Measurements from ENCODE around the gene LST1. TPM values are rescaled to one million over a fixed set of nuclear protein-coding genes. Genes with fewer than 3 reads are reported as not detected.
A peak's percentile ranks its signal among the peaks of the same experiment; 100 is the strongest.

The LST1 gene
- total and polyA plus RNA-seq, 2 of the 4 experiments (the other 2 are of a cell fraction), result not detected

DNA sequence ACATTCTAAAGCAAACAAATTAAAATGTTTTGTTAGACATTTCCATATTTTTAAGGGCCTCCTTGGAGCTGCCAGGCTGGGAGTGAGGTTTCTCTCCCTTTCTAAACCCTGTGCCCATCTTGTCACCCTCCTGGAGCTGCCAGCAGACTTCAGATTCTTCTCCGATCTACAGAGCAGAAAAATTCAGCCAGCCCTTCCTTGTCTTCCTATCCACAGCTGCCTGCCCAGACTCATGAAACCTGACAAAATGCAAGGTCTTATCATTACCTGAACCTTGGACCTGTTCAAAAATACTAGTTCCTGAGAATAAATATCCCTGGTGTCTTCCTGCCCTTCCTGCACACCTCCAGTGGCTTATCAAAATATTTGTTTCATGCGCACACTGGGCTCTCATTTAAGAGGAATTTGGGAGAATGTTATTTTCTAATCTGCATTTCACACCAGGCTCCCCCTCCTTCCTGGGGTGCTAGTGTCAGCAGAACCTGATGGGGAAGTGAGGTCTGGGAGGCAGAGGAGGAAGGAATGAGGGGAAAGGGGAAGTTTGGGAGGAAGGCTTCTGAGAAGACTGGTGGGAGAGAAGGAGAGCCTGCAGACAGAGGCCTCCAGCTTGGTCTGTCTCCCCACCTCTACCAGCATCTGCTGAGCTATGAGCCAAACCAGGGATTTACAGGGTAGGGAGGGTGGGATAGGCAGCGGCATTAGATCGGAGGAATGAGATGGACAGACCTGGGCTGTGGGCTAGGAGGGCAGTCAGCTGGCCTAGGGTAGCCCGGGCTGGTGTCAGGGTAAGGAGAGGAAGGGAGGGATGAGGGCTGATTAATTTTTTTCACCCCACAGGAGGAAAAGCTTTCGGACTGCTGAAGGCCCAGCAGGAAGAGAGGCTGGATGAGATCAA, 28.9 kb downstream of the LST1 start, which contains the start of gene AIF1:
Gene AIF1, plus strand, starts transcription at position 551 of the 895 bp plus-strand sequence. Its CDS starts 96 bp downstream, at position 647.
- Histone ChIP-seq H4K8ac (ENCODE audit: low read depth in 2 of 2, low read length in 2 of 2) (no peak within 1 kb of the TSS), H3K4me2 (ENCODE audit: low read depth, low read length) (no peak within 1 kb of the TSS), H2BK15ac (ENCODE audit: low read depth, low read length) (no peak within 1 kb of the TSS), H4K20me1 (ENCODE audit: insufficient read depth, low read length) (0 out of 2 replicates have a peak, but pooled peaks cover under 1% of the 10 kb centered on the region), H3K23ac (ENCODE audit: low read depth, low read length) (no peak within 1 kb of the TSS), H3K4me1 (ENCODE audit: control insufficient read depth, insufficient read depth, low read length) (no peaks in the 10 kb centered on the region), H3K56ac (ENCODE audit: extremely low read depth, insufficient read depth, low read length) (no peak within 1 kb of the TSS), H2AFZ (replicated peaks; ENCODE audit: low read length, poor library complexity) (peak within 1 kb of the TSS; percentile 44), H4K91ac (ENCODE audit: insufficient read depth, low read depth, low read length) (no peak within 1 kb of the TSS), H2BK20ac (ENCODE audit: low read depth, low read length) (no peak within 1 kb of the TSS), H3K79me1 (ENCODE audit: low read depth in 1 of 2, low read length in 2 of 2) (no peaks in the 10 kb centered on the region), H3K18ac (ENCODE audit: low read depth, low read length) (no peak within 1 kb of the TSS), H3K27ac (ENCODE audit: insufficient read depth, low read length) (no peak within 1 kb of the TSS), H2AK5ac (ENCODE audit: low read depth, low read length) (no peak within 1 kb of the TSS), H2BK120ac (ENCODE audit: low read depth, low read length) (no peak within 1 kb of the TSS), H4K5ac (ENCODE audit: low read depth, low read length) (no peak within 1 kb of the TSS), H3K4me3 (ENCODE audit: insufficient read depth, low read depth, low read length) (no peak within 1 kb of the TSS), H3K4ac (ENCODE audit: low read depth, low read length) (no peak within 1 kb of the TSS), H3K36me3 (ENCODE audit: control insufficient read depth, insufficient read depth, low read length) (no peaks in the 10 kb centered on the region), H3K27me3 (ENCODE audit: control insufficient read depth, insufficient read depth, low read length) (peaks cover 7% of the 10 kb centered on the region), H3K14ac (replicated peaks; ENCODE audit: low read depth, low read length) (no peak within 1 kb of the TSS), H2BK5ac (ENCODE audit: low read depth, low read length, poor library complexity, severe bottlenecking) (no peak within 1 kb of the TSS), H3K9ac (ENCODE audit: low read depth, low read length) (no peak within 1 kb of the TSS), H2AK9ac (replicated peaks; ENCODE audit: low read depth, low read length, poor library complexity) (no peak within 1 kb of the TSS), H3K9me1 (ENCODE audit: insufficient read depth, low read length) (0 out of 2 replicates have a peak, but pooled peaks cover 3% of the 10 kb centered on the region), H3K9me3 (ENCODE audit: control insufficient read depth, insufficient read depth, low read length) (no peaks in the 10 kb centered on the region)
- no TSS peak for BruUV-seq (replicated peaks)
- no CpG with 5 or more reads among the region's 6 CpGs for WGBS, 2 experiments (ENCODE audit: extremely low coverage in 2 of 2, insufficient read length in 1 of 2)
- dilution Hi-C loops (cut with HindIII; ENCODE audit: low sequenced_read_pairs, unreplicated experiment) (no loop called here), in situ Hi-C loops (cut with MboI; ENCODE audit: low sequenced_read_pairs) (no loop called here), intact Hi-C loops (cut with micrococcal nuclease) (loop anchor here (2.0 kb wide), 1 partner anchor 54 kb away; no protein-coding TSS in a partner anchor)
- DNase-seq, result no peak
- ChIA-PET CTCF (interaction anchor here (0.7 kb wide), 1 partner anchor 19 kb away, joined by 7 read pairs; no protein-coding TSS in a partner anchor), POLR2A (ENCODE audit: unreplicated experiment) (no interaction called here)
- ATAC-seq (ENCODE audit: low read depth), result no peak
- TF ChIP-seq MAFK (IDR thresholded peaks at IDR 0.05; ENCODE audit: low read depth, low read length) (no peak), RFX5 (IDR thresholded peaks at IDR 0.05; ENCODE audit: low read depth, low read length) (no peak), POLR2A (IDR thresholded peaks at IDR 0.05; ENCODE audit: low read depth, low read length) (no peak), CEBPB (IDR thresholded peaks at IDR 0.05; ENCODE audit: low read depth, low read length) (no peak), MXI1 (IDR thresholded peaks at IDR 0.05; ENCODE audit: borderline replicate concordance, low read depth, low read length) (no peak), SMC3 (IDR thresholded peaks at IDR 0.05; ENCODE audit: low read depth, low read length) (no peak), BHLHE40 (IDR thresholded peaks at IDR 0.05; ENCODE audit: low read depth, low read length) (no peak), RCOR1 (IDR thresholded peaks at IDR 0.05; ENCODE audit: insufficient replicate concordance, low read length) (no peak), MAZ (IDR thresholded peaks at IDR 0.05; ENCODE audit: borderline replicate concordance, low read depth, low read length) (no peak), CHD1 (IDR thresholded peaks at IDR 0.05; ENCODE audit: low read depth, low read length) (no peak), NFE2L2 (IDR thresholded peaks at IDR 0.05; ENCODE audit: low read depth, low read length) (no peak)
- TF ChIP-seq, protein P1, sequence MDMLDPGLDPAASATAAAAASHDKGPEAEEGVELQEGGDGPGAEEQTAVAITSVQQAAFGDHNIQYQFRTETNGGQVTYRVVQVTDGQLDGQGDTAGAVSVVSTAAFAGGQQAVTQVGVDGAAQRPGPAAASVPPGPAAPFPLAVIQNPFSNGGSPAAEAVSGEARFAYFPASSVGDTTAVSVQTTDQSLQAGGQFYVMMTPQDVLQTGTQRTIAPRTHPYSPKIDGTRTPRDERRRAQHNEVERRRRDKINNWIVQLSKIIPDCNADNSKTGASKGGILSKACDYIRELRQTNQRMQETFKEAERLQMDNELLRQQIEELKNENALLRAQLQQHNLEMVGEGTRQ (IDR thresholded peaks at IDR 0.05; ENCODE audit: low read depth, low read length), result no peak
- TF ChIP-seq, protein P2, sequence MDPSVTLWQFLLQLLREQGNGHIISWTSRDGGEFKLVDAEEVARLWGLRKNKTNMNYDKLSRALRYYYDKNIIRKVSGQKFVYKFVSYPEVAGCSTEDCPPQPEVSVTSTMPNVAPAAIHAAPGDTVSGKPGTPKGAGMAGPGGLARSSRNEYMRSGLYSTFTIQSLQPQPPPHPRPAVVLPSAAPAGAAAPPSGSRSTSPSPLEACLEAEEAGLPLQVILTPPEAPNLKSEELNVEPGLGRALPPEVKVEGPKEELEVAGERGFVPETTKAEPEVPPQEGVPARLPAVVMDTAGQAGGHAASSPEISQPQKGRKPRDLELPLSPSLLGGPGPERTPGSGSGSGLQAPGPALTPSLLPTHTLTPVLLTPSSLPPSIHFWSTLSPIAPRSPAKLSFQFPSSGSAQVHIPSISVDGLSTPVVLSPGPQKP (IDR thresholded peaks at IDR 0.05; ENCODE audit: borderline replicate concordance, low read depth, low read length), result no peak
- TF ChIP-seq, protein P3, sequence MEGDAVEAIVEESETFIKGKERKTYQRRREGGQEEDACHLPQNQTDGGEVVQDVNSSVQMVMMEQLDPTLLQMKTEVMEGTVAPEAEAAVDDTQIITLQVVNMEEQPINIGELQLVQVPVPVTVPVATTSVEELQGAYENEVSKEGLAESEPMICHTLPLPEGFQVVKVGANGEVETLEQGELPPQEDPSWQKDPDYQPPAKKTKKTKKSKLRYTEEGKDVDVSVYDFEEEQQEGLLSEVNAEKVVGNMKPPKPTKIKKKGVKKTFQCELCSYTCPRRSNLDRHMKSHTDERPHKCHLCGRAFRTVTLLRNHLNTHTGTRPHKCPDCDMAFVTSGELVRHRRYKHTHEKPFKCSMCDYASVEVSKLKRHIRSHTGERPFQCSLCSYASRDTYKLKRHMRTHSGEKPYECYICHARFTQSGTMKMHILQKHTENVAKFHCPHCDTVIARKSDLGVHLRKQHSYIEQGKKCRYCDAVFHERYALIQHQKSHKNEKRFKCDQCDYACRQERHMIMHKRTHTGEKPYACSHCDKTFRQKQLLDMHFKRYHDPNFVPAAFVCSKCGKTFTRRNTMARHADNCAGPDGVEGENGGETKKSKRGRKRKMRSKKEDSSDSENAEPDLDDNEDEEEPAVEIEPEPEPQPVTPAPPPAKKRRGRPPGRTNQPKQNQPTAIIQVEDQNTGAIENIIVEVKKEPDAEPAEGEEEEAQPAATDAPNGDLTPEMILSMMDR (conservative IDR thresholded peaks at IDR 0.05; ENCODE audit: low read depth, low read length), result no peak
